ENCODE results near the gene FHL5. TPM values are rescaled to one million over a fixed set of nuclear protein-coding genes. Genes with fewer than 3 reads are reported as not detected.

FHL5 gene
- total and polyA plus RNA-seq, 2 experiments from 2014 or later, result not detected

GRCh38 chr6:96651816-96652215 is 88.9 kb downstream of the FHL5 start (continued):
- no peak for TF ChIP-seq ZNF462 (CRISPR knock-in tag; IDR thresholded peaks at IDR 0.05)
- no peak for TF ChIP-seq ETS1 (IDR thresholded peaks at IDR 0.05)
- no peak for TF ChIP-seq JUNB (IDR thresholded peaks at IDR 0.05; ENCODE audit: unreplicated experiment)
- TF ChIP-seq CTCF (conservative IDR thresholded peaks at IDR 0.05; ENCODE audit: low read depth in 2 of 2), result no peak
- TF ChIP-seq EZH2phosphoT487 (IDR thresholded peaks at IDR 0.05; ENCODE audit: unreplicated experiment), result no peak
- TF ChIP-seq ZNF114 (CRISPR knock-in tag; IDR thresholded peaks at IDR 0.05), result no peak

- Histone ChIP-seq H3K36me3 (ENCODE audit: insufficient read depth) (no peaks in the 10 kb centered on the region), H3K9me2 (ENCODE audit: insufficient read depth) (peaks cover 3% of the 10 kb centered on the region; the same call in 1 of the 2 replicates), H4K20me1 (replicated peaks; ENCODE audit: insufficient read depth) (no peaks in the 10 kb centered on the region), H3K27ac (ENCODE audit: low read depth) (no peak overlapping the region), H3F3A (replicated peaks; ENCODE audit: low read depth) (no peaks in the 10 kb centered on the region), H3K79me2 (replicated peaks; ENCODE audit: insufficient read depth) (no peaks in the 10 kb centered on the region), H3K27me3 (ENCODE audit: insufficient read depth) (no peaks in the 10 kb centered on the region), H3K4me1 (ENCODE audit: insufficient read depth) (no peaks in the 10 kb centered on the region), H3K4me3 (no peak overlapping the region), H3K4me2 (no peak overlapping the region), H2AFZ (no peak overlapping the region)
- H3K27me3 Mint-ChIP-seq (ENCODE audit: insufficient read depth, low read depth, poor library complexity), result no peaks in the 10 kb centered on the region
- H3K27ac Mint-ChIP-seq, result no peak overlapping the region
- DNase-seq (ENCODE audit: low spot score) (no peak), ATAC-seq (no peak)
- H3K36me3 Mint-ChIP-seq (ENCODE audit: low read depth), result no peaks in the 10 kb centered on the region
- H3K4me1 Mint-ChIP-seq, result no peaks in the 10 kb centered on the region
- no peak overlapping the region for H3K4me3 Mint-ChIP-seq
- no peaks in the 10 kb centered on the region for H3K9me3 Mint-ChIP-seq
- TF ChIP-seq CREB1 (CRISPR knock-in tag; IDR thresholded peaks at IDR 0.05; ENCODE audit: low read depth) (no peak), ZNF331 (CRISPR knock-in tag; IDR thresholded peaks at IDR 0.05; ENCODE audit: low read depth) (no peak), NANOG (IDR thresholded peaks at IDR 0.05; ENCODE audit: borderline replicate concordance) (no peak), REST (IDR thresholded peaks at IDR 0.05; ENCODE audit: unreplicated experiment) (no peak), EZH2phosphoT487 (IDR thresholded peaks at IDR 0.05; ENCODE audit: unreplicated experiment) (no peak), POLR2AphosphoS5 (IDR thresholded peaks at IDR 0.05; ENCODE audit: low read depth) (no peak), JUNB (IDR thresholded peaks at IDR 0.05; ENCODE audit: unreplicated experiment) (no peak)
These were observed 89.6 kb downstream of the FHL5 start for GRCh38 chr6:96652552-96652951.

Measured in GM23338 (cell line).